Pancreas (tissue), 10 donors: Measurements from ENCODE around the gene ABCC11. TPM values are rescaled to one million over a fixed set of nuclear protein-coding genes. Genes with fewer than 3 reads are reported as not detected.

ENCODE experiments used
- ATAC-seq, 4 donors: fragments of 200-7000 bp; cut with Tn5 transposase; one replicate each; pipeline versions ENCODE4 v1.8.0 to v1.9.1; 2020; ENCODE audit warnings: mild to moderate bottlenecking in 4 of 4, moderate library complexity in 4 of 4
- DNase-seq, 6 donors: peaks; one replicate each; pipeline ENCODE4 v3.0.0-alpha.2; 2020
- FAIRE-seq: peaks from 2 replicates; lab custom pipeline; 2012; peaks lifted over from hg19 to GRCh38; lab: Jason Lieb, UNC
- H3K27ac ChIP-seq, 4 donors: fragments of 200-600 bp; sonication (generic); 1 replicate in 3 of 4; 2 replicates in 1 of 4; pipeline versions ENCODE4 v1.5.0 to v1.8.0; 2020
- H3K27me3 ChIP-seq, 4 donors: fragments of 200-600 bp; one replicate each; pipeline ENCODE4 v1.8.0; 2021
- H3K36me3 ChIP-seq, 3 donors: fragments of 200-600 bp; sonication (generic) in 1 of 3; one replicate each; pipeline versions ENCODE4 v1.5.0 to v1.8.0; 2020 to 2021
- H3K4me1 ChIP-seq, 3 donors: fragments of 200-600 bp; one replicate each; pipeline ENCODE4 v1.8.0; 2021
- H3K4me3 ChIP-seq, 4 donors: fragments of 200-600 bp; sonication (generic) in 2 of 4; one replicate each; pipeline versions ENCODE4 v1.5.0 to v1.8.0; 2020 to 2021
- H3K9me3 ChIP-seq, 4 donors: fragments of 200-600 bp; one replicate each; pipeline ENCODE4 v1.8.0; 2021
- WGBS, 2 donors: extraction: QIAGEN DNeasy Blood & Tissue Kit; methylation state at CpG; one replicate each; pipeline ENCODE4 v1.1.7; 2013; 5-methylcytosine and 5-hydroxymethylcytosine counted together
- intact Hi-C, 3 donors: fragments of 100-400 bp; cut with DNase I; formaldehyde crosslinking; loops; one replicate each; pipeline versions ENCODE4 v1.11.1 to v1.14.2; 2022
- polyA plus RNA-seq, 2 donors: library from polyadenylated mRNA; stranded (reverse); fragments of 200-250 nt; gene quantifications; one replicate each; pipeline ENCODE4 v1.2.3, GENCODE V29; 2013
- total RNA-seq, 6 donors: library from RNA; stranded (reverse); fragmentation: NEBNext Ultra II Directional in 4 of 6; extraction: Animal tissue kit (Norgen Biotek cat#: 25700) in 4 of 6; gene quantifications; one replicate each; pipeline versions ENCODE4 v1.2.1 to v1.2.4, GENCODE V29; 2021 to 2023
- TF ChIP-seq, protein P1 (sequence below), 4 donors: fragments of 200-600 bp; sonication (generic) in 3 of 4; IDR thresholded peaks; one replicate each; pipeline versions ENCODE4 v1.5.0 to v1.8.0; 2021; ENCODE audit warnings: antibody characterized with exemption in 4 of 4
- donor health status: healthy with polysubstance abuse.
- donor health status: DM: no; HTN: no; CAD: no; lungs with moderate emphysema.
- donor health status: DM: no; HTN: no; CAD: no.
- donor health status: control.
- donor health status: control.
- donor health status: Bipolar disorder and iron deficiency.
- donor health status: DM: yes; HTN: yes; CAD: no.
- donor health status: DM: no; HTN: no; CAD: no.
- donor health status: DM: no; HTN: no; CAD: no.
- donor health status: DM: yes; HTN: yes; CAD: no.

ABCC11 gene
- total and polyA plus RNA-seq, 8 donors = 0.11 to 0.41 (median 0.26) TPM; not detected in 1

DNA sequence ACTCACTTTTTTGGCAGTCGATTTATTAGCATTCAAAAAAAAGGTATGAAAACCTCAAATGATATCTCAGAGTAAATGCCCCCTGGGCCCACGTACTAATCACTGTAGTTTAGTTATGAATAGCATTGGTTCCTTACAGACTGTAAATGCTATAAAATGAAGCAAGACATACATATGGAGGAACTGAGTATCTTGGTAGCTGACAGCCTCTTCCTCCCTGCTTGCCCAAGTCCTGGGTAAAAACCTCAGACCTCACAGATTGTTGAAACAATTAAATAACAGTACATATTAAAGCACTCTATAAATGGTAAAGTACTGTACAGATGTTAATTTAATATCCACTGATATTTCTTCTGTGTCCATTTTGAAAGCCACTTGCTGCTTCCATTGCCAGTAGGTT lies 33.2 kb upstream of the ABCC11 start:
- WGBS, 2 donors = 51 to 55% methylated on average over 2 of the region's 2 CpGs
- intact Hi-C loops = no loop called here
- peaks cover 0 to 37% (median 19%) of the 10 kb centered on the region in 3 donors for H3K4me1 ChIP-seq
- no peaks in the 10 kb centered on the region for H3K36me3 ChIP-seq
- no peak for DNase-seq
- no peak for FAIRE-seq
- no peaks in the 10 kb centered on the region for H3K27me3 ChIP-seq
- H3K9me3 ChIP-seq = no peaks in the 10 kb centered on the region
- no peak overlapping the region for H3K4me3 ChIP-seq
- no peak overlapping the region for H3K27ac ChIP-seq
- TF ChIP-seq, protein P1, sequence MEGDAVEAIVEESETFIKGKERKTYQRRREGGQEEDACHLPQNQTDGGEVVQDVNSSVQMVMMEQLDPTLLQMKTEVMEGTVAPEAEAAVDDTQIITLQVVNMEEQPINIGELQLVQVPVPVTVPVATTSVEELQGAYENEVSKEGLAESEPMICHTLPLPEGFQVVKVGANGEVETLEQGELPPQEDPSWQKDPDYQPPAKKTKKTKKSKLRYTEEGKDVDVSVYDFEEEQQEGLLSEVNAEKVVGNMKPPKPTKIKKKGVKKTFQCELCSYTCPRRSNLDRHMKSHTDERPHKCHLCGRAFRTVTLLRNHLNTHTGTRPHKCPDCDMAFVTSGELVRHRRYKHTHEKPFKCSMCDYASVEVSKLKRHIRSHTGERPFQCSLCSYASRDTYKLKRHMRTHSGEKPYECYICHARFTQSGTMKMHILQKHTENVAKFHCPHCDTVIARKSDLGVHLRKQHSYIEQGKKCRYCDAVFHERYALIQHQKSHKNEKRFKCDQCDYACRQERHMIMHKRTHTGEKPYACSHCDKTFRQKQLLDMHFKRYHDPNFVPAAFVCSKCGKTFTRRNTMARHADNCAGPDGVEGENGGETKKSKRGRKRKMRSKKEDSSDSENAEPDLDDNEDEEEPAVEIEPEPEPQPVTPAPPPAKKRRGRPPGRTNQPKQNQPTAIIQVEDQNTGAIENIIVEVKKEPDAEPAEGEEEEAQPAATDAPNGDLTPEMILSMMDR (IDR thresholded peaks at IDR 0.05) = no peak
- no peak for ATAC-seq

DNA sequence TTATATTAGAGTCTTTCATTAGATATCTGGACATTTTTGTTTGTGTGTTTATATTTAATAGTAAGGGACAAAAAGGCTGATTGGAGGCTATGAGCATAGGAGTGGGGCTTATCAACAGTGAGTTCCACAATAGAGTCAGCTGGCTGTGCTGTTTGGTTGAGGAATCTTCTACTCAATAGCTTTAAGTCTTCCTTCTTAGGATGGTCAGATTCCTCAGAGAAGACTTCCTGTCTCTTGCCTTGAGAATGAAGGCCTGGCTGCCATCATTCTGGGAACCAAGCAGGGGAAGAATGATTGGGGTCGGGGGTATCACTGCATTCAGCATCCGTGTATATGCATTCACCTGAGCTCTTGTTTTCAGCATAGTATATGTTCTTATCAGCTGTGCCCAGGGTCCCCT lies 31.9 kb upstream of the ABCC11 start:
- no peak for ATAC-seq
- Histone ChIP-seq H3K27me3 (no peaks in the 10 kb centered on the region), H3K4me1 (peaks cover 0 to 29% (median 10%) of the 10 kb centered on the region in 3 donors), H3K27ac (no peak overlapping the region), H3K36me3 (no peaks in the 10 kb centered on the region), H3K9me3 (no peaks in the 10 kb centered on the region), H3K4me3 (no peak overlapping the region)
- WGBS, 2 donors = 83 to 92% methylated on average over 2 of the region's 2 CpGs
- FAIRE-seq = no peak
- no peak for DNase-seq
- TF ChIP-seq, protein P1 (IDR thresholded peaks at IDR 0.05) = no peak
- intact Hi-C loops = no loop called here

DNA sequence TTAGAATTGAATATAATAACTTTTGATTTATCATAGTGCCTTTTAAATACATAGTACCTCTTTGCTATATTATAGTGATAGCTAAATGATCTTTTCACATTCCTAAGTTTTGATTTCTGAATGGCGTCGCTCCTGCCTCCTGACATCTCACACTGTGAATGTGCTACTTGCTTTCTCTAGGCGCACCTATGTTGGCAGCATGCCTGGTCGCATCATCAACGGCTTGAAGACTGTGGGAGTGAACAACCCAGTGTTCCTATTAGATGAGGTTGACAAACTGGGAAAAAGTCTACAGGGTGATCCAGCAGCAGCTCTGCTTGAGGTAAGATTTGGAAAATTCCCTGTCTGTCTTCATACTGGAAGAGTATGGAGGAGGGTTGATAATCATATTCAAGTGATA lies 29.8 kb upstream of the ABCC11 start:
- ATAC-seq (peak; percentile 20 to 61 (median 50)), FAIRE-seq (no peak), DNase-seq (peak in 4 of 6 donors; percentile 15 to 59 (median 46))
- Histone ChIP-seq H3K36me3 (no peaks in the 10 kb centered on the region), H3K27me3 (no peaks in the 10 kb centered on the region), H3K9me3 (no peaks in the 10 kb centered on the region), H3K4me1 (peaks cover 0 to 30% (median 13%) of the 10 kb centered on the region in 3 donors), H3K27ac (peak overlapping the region in 1 of 4 donors; percentile 69), H3K4me3 (no peak overlapping the region)
- WGBS, 2 donors = 78 to 82% methylated on average over 5 of the region's 5 CpGs
- TF ChIP-seq, protein P1 (IDR thresholded peaks at IDR 0.05) = no peak
- intact Hi-C loops = no loop called here

DNA sequence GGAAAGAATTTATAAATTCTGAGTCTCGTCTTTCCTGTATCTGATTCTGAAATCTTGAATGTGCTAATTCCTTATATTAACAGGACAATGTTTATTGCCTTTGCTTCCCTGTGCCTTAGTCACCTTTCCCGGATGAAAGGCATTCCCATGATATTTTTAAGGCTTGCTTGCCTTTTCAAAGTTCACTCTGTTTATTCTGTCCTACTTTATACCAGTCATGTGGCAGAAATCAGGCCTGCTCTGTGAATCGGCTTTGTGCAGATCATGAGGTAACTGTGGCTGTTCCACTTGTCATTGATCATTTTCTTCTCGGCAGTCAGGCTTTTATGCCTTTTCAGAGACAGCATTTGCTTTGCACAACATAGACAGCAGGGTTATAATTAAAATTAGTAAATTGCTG lies 28.8 kb upstream of the ABCC11 start:
- Histone ChIP-seq H3K4me1 (peaks cover 7 to 40% (median 19%) of the 10 kb centered on the region in 3 donors), H3K4me3 (no peak overlapping the region), H3K9me3 (no peaks in the 10 kb centered on the region), H3K36me3 (peaks cover 0 to under 1% (median 0%) of the 10 kb centered on the region in 3 donors), H3K27ac (peak overlapping the region in 2 of 4 donors; percentile 24 to 69), H3K27me3 (no peaks in the 10 kb centered on the region)
- WGBS, 2 donors = 22 to 30% methylated on average over 4 of the region's 4 CpGs
- TF ChIP-seq, protein P1 (IDR thresholded peaks at IDR 0.05) = no peak
- FAIRE-seq (no peak), DNase-seq (no peak), ATAC-seq (peak; percentile 72 to 91 (median 82))
- intact Hi-C loops = no loop called here

DNA sequence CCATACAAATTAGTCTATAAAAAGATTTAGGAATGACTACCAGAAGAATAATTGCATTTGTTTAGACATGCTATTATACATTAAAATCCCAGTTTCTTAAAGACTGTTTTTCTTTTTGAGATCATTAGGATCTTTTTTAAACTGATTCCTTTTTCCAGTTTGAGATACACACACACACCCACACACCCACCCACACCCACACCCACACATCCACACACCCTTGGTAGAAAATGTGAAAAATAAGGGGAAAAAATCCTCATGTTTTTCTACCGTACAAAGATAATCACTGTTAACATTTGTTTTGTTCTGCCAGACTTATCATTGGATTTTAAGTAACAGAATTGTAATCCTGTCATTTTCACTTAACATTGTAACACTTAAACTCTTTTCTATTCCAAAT lies 27.1 kb upstream of the ABCC11 start:
- peaks cover 7 to 24% (median 9%) of the 10 kb centered on the region in 3 donors for H3K4me1 ChIP-seq

More for the DNA sequence above, 27.1 kb upstream of the ABCC11 start:
- DNase-seq (no peak), FAIRE-seq (no peak), ATAC-seq (no peak)
- Histone ChIP-seq H3K27ac (no peak overlapping the region), H3K9me3 (no peaks in the 10 kb centered on the region), H3K36me3 (peaks cover 0 to 12% (median 9%) of the 10 kb centered on the region in 3 donors), H3K4me3 (no peak overlapping the region), H3K27me3 (no peaks in the 10 kb centered on the region)
- intact Hi-C loops = no loop called here
- TF ChIP-seq, protein P1 (IDR thresholded peaks at IDR 0.05) = no peak
- 82 to 86% methylated on average over 1 of the region's 1 CpG for WGBS, 2 donors
